ENCODE results near the gene CNIH3. TPM values are rescaled to one million over a fixed set of nuclear protein-coding genes. Genes with fewer than 3 reads are reported as not detected.

The CNIH3 gene
- total and polyA plus RNA-seq, 2 donors (not counting 3 experiments of a cell fraction or from before 2014, with no cell fraction given): 1.3 to 2.5 TPM

DNA sequence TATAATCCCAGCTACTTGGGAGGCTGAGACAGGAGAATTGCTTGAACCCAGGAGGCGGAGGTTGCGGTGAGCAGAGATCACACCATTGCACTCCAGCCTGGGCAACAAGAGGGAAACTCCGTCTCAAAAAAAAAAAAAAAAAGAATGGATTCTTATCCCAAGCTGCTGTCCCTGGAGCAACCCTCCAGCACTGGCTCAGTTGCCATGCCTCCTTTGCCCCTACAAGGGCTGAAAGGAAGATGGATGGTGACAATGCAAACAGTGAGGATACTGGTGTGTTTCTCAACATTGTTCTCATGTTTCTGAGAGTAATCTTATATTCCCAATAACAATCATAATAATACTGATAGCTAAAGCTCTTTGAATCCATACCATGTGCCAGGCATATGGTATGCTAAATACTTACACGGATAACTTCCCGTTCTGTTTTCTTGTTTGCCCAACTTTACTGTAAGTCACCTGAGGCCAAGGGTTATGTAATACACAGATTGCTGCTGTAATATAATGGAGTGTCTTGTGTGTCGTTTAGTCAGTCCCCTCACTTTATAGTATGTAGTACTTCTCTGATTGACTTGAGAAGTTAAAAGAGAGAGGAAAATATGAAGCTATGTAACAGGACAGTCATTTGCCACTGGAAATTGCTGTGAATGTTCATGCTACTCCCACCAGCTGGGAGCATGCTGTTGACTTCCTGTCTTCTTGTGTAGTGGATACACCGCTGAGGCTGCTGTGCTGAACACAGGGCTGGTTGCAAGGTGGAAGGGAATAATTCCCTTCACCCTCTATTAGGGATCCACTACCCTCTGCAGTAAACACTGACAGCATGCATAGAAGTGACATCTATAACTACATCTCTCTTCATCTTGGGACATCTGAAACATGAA, 153.6 kb downstream of the CNIH3 start:
- ChIA-PET POLR2A (no interaction called here), CTCF (no interaction called here)
- H3K9ac ChIP-seq (replicated peaks; ENCODE audit: extremely low read depth, insufficient read depth, low read length): no peak overlapping the region
- H3K79me2 ChIP-seq (ENCODE audit: control insufficient read depth, insufficient read depth, low read length): no peaks in the 10 kb centered on the region
- FAIRE-seq (no peak), DNase-seq (ENCODE audit: low read depth, low spot score) (no peak)
- H3K9me3 ChIP-seq (replicated peaks; ENCODE audit: control insufficient read depth, insufficient read depth, low read length): no peaks in the 10 kb centered on the region
- H4K20me1 ChIP-seq (replicated peaks; ENCODE audit: control insufficient read depth, extremely low read depth, insufficient read depth, low read length): no peaks in the 10 kb centered on the region
- no peak for TF ChIP-seq GATA2 (IDR thresholded peaks at IDR 0.05; ENCODE audit: insufficient read depth, insufficient read length, low read depth, low read length)
- no peak for TF ChIP-seq MAX (IDR thresholded peaks at IDR 0.05; ENCODE audit: insufficient read depth, insufficient read length)
- no peak for TF ChIP-seq MYC (IDR thresholded peaks at IDR 0.05; ENCODE audit: low read depth, low read length)
- H3K27ac ChIP-seq (ENCODE audit: insufficient read depth, low read depth, low read length): no peak overlapping the region
- dilution Hi-C loops (cut with MboI; ENCODE audit: extremely low pct_ligation_motif_present, low sequenced_read_pairs): no loop called here
- H2AFZ ChIP-seq (ENCODE audit: low read depth, low read length): no peak overlapping the region
- H3K36me3 ChIP-seq (ENCODE audit: control insufficient read depth in 2 of 2, extremely low read depth in 1 of 2, insufficient read depth in 2 of 2, low read length in 2 of 2): no peaks in the 10 kb centered on the region
- no peaks in the 10 kb centered on the region for H3K4me1 ChIP-seq (ENCODE audit: control insufficient read depth, extremely low read depth, insufficient read depth, low read length)
- H3K4me3 ChIP-seq (replicated peaks in 1 of 3; ENCODE audit: insufficient read depth in 1 of 3, low read depth in 1 of 3, low read length in 3 of 3): no peak overlapping the region
- H3K9me1 ChIP-seq (replicated peaks; ENCODE audit: control insufficient read depth, extremely low read depth, insufficient read depth, low read length): no peaks in the 10 kb centered on the region
- no peak overlapping the region for H3K4me2 ChIP-seq (ENCODE audit: insufficient read depth, low read length)
- H3K27me3 ChIP-seq (ENCODE audit: control insufficient read depth in 2 of 2, insufficient read depth in 2 of 2, low read length in 2 of 2): no peaks in the 10 kb centered on the region
- intact Hi-C loops (cut with micrococcal nuclease): loop anchor here (10.0 kb wide), 1 partner anchor 65 kb away; no protein-coding TSS in a partner anchor
- no TSS peak for BruUV-seq (replicated peaks)

GRCh38 chr1:224770336-224770693, 154.2 kb downstream of the CNIH3 start:
- Histone ChIP-seq H3K4me3 (replicated peaks in 1 of 3; ENCODE audit: insufficient read depth in 1 of 3, low read depth in 1 of 3, low read length in 3 of 3) (no peak overlapping the region), H3K9me1 (replicated peaks; ENCODE audit: control insufficient read depth, extremely low read depth, insufficient read depth, low read length) (no peaks in the 10 kb centered on the region), H3K27me3 (ENCODE audit: control insufficient read depth in 2 of 2, insufficient read depth in 2 of 2, low read length in 2 of 2) (no peaks in the 10 kb centered on the region), H3K9ac (replicated peaks; ENCODE audit: extremely low read depth, insufficient read depth, low read length) (no peak overlapping the region), H2AFZ (ENCODE audit: low read depth, low read length) (no peak overlapping the region), H3K4me1 (ENCODE audit: control insufficient read depth, extremely low read depth, insufficient read depth, low read length) (no peaks in the 10 kb centered on the region), H3K27ac (ENCODE audit: insufficient read depth, low read depth, low read length) (no peak overlapping the region), H3K4me2 (ENCODE audit: insufficient read depth, low read length) (no peak overlapping the region), H4K20me1 (replicated peaks; ENCODE audit: control insufficient read depth, extremely low read depth, insufficient read depth, low read length) (no peaks in the 10 kb centered on the region), H3K36me3 (ENCODE audit: control insufficient read depth in 2 of 2, extremely low read depth in 1 of 2, insufficient read depth in 2 of 2, low read length in 2 of 2) (no peaks in the 10 kb centered on the region), H3K9me3 (replicated peaks; ENCODE audit: control insufficient read depth, insufficient read depth, low read length) (no peaks in the 10 kb centered on the region), H3K79me2 (ENCODE audit: control insufficient read depth, insufficient read depth, low read length) (no peaks in the 10 kb centered on the region)
- TF ChIP-seq, protein P1, sequence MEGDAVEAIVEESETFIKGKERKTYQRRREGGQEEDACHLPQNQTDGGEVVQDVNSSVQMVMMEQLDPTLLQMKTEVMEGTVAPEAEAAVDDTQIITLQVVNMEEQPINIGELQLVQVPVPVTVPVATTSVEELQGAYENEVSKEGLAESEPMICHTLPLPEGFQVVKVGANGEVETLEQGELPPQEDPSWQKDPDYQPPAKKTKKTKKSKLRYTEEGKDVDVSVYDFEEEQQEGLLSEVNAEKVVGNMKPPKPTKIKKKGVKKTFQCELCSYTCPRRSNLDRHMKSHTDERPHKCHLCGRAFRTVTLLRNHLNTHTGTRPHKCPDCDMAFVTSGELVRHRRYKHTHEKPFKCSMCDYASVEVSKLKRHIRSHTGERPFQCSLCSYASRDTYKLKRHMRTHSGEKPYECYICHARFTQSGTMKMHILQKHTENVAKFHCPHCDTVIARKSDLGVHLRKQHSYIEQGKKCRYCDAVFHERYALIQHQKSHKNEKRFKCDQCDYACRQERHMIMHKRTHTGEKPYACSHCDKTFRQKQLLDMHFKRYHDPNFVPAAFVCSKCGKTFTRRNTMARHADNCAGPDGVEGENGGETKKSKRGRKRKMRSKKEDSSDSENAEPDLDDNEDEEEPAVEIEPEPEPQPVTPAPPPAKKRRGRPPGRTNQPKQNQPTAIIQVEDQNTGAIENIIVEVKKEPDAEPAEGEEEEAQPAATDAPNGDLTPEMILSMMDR (IDR thresholded peaks at IDR 0.05; ENCODE audit: extremely low read depth in 1 of 2, insufficient read depth in 1 of 2, low read depth in 1 of 2, low read length in 2 of 2): no peak
- TF ChIP-seq FOS (IDR thresholded peaks at IDR 0.05; ENCODE audit: borderline replicate concordance, insufficient read depth, low read length) (peak; percentile 13), POLR2AphosphoS5 (IDR thresholded peaks at IDR 0.05; ENCODE audit: insufficient read depth, low read depth, low read length) (no peak)
- dilution Hi-C loops (cut with MboI; ENCODE audit: extremely low pct_ligation_motif_present, low sequenced_read_pairs): no loop called here
- no TSS peak for BruUV-seq (replicated peaks)
- no peak for DNase-seq (ENCODE audit: low read depth, low spot score)
- intact Hi-C loops (cut with micrococcal nuclease): loop anchor here (10.0 kb wide), 1 partner anchor 64 kb away; no protein-coding TSS in a partner anchor
- CTCF ChIA-PET: no interaction called here
- POLR2A ChIA-PET: no interaction called here
- FAIRE-seq: no peak

Data from endothelial cell of umbilical vein (primary cell).